HepG2 (cell line): ENCODE measurements around the gene CKM.

ENCODE experiments used
- RFX5 ChIP-seq: IDR thresholded peaks from 2 replicates; pipeline ENCODE4 v1.6.1; 2011; ENCODE audit warnings: low read depth, low read length, improper control_type of control experiment
- SP140L ChIP-seq: sonication (generic); formaldehyde crosslinking; IDR thresholded peaks from 2 replicates; pipeline ENCODE4 v1.4.0; 2020; ENCODE audit warnings: missing genetic modification reagents, borderline replicate concordance
- SP4 ChIP-seq: sonication (generic); formaldehyde crosslinking; IDR thresholded peaks from 2 replicates; pipeline ENCODE4 v1.8.1; 2023; ENCODE audit warnings: mild to moderate bottlenecking, missing genetic modification reagents
- ZFP90 ChIP-seq: sonication (generic); formaldehyde crosslinking; IDR thresholded peaks from 2 replicates; pipeline ENCODE4 v1.8.0; 2022; ENCODE audit warnings: missing genetic modification reagents, mild to moderate bottlenecking, inconsistent platforms, borderline replicate concordance
- ZNF510 ChIP-seq: sonication (generic); formaldehyde crosslinking; IDR thresholded peaks from 2 replicates; pipeline ENCODE4 v1.4.0; 2020; ENCODE audit warnings: low read depth, mild to moderate bottlenecking, missing genetic modification reagents

DNA sequence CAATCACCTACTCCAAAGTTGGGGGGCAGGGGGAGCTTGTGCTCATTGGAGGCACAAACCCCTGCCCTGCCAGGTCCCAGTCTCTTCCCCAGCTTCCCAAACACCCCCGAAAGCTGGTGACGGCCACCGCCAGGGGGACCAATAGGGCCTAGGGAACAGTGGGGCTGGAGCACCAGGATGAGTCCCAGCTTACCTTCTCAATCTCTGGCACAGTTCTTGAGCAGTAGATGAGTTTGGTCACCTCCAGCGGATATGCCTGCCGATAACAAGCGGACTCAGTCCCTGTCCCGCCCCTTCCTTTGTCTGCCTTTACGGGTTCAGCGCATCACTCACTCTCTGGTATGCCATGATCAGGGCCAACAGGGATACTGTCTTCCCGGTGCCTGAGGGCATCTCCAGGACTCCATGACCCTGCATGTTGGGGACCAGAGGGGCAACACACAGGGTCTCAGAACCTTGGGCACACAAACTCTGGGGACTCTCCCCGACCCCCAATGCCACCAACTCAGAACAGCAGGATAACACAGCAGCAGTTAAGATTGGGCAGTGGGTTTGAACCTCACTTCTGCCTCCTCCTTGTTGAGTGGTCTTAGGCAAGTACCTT, 46.2 kb upstream of the CKM start:
- TF ChIP-seq RFX5: no peak
- no peak for TF ChIP-seq SP4
- TF ChIP-seq ZNF510 (CRISPR knock-in tag): no peak
- TF ChIP-seq SP140L (CRISPR knock-in tag): no peak
- no peak for TF ChIP-seq ZFP90 (CRISPR knock-in tag)
